Measurements from ENCODE around the gene MDM2.
"Not testable (repeated sequence)": the region's sequence is repeated elsewhere in the genome, so short reads cannot be mapped to it uniquely, and the experiment has no call there.

Gene MDM2

GRCh38 chr12:68854554-68854953 lies 46.6 kb downstream of the MDM2 start:
- DNase-seq = no peak

- DNase-seq = no peak
Observed at GRCh38 chr12:68855111-68855510, 47.1 kb downstream of the MDM2 start.

- no peak for DNase-seq
Observed at GRCh38 chr12:68855771-68856170, 47.8 kb downstream of the MDM2 start.

- no peak for DNase-seq
Observed at GRCh38 chr12:68856510-68856909, 48.5 kb downstream of the MDM2 start.

- DNase-seq = no peak
Observed at GRCh38 chr12:68861890-68862289, 53.9 kb downstream of the MDM2 start.

GRCh38 chr12:68863109-68863770 lies 55.3 kb downstream of the MDM2 start:
- no peak for DNase-seq

GRCh38 chr12:68863886-68864454 lies 56.0 kb downstream of the MDM2 start:
- DNase-seq = not testable (repeated sequence)

GRCh38 chr12:68864604-68865003 lies 56.6 kb downstream of the MDM2 start:
- no peak for DNase-seq

GRCh38 chr12:68865399-68866164 lies 57.6 kb downstream of the MDM2 start:
- no peak for DNase-seq

- no peak for DNase-seq
Observed at GRCh38 chr12:68866950-68867349, 59.0 kb downstream of the MDM2 start.

- DNase-seq = no peak
Observed at GRCh38 chr12:68867606-68868005, 59.6 kb downstream of the MDM2 start.

- DNase-seq = no peak
Observed at GRCh38 chr12:68868043-68868790, 60.2 kb downstream of the MDM2 start.

- DNase-seq = no peak
Observed at GRCh38 chr12:68870011-68870410, 62.0 kb downstream of the MDM2 start.

GRCh38 chr12:68870443-68870842 lies 62.5 kb downstream of the MDM2 start:
- DNase-seq = no peak

GRCh38 chr12:68871396-68871795 lies 63.4 kb downstream of the MDM2 start:
- no peak for DNase-seq

- no peak for DNase-seq
Observed at GRCh38 chr12:68871921-68872320, 63.9 kb downstream of the MDM2 start.

GRCh38 chr12:68873316-68873715 lies 65.3 kb downstream of the MDM2 start:
- no peak for DNase-seq

GRCh38 chr12:68876461-68876860 lies 68.5 kb downstream of the MDM2 start:
- no peak for DNase-seq

- DNase-seq = no peak
Observed at GRCh38 chr12:68877583-68877982, 69.6 kb downstream of the MDM2 start.

GRCh38 chr12:68878283-68878682 lies 70.3 kb downstream of the MDM2 start:
- no peak for DNase-seq

GRCh38 chr12:68878846-68879245 lies 70.9 kb downstream of the MDM2 start:
- DNase-seq = no peak

GRCh38 chr12:68880660-68881325 lies 72.8 kb downstream of the MDM2 start:
- no peak for DNase-seq

Data from activated T-cell treated with anti-CD3 and anti-CD28 coated beads, Interleukin-2, amount 50 U/mL, for 48 hours (primary cell).